WTC11 (cell line): Measurements from ENCODE around the gene CRACR2B.

ENCODE experiments used
- ZNF219 ChIP-seq: sonication (generic); formaldehyde crosslinking; IDR thresholded peaks from 2 replicates; pipeline ENCODE4 v1.8.0; 2023; ENCODE audit warnings: missing genetic modification reagents, mild to moderate bottlenecking, borderline replicate concordance
- TF ChIP-seq, protein P1 (sequence below): sonication (generic); formaldehyde crosslinking; IDR thresholded peaks from 2 replicates; pipeline ENCODE4 v1.8.1; 2023; ENCODE audit warnings: mild to moderate bottlenecking, missing genetic modification reagents

DNA sequence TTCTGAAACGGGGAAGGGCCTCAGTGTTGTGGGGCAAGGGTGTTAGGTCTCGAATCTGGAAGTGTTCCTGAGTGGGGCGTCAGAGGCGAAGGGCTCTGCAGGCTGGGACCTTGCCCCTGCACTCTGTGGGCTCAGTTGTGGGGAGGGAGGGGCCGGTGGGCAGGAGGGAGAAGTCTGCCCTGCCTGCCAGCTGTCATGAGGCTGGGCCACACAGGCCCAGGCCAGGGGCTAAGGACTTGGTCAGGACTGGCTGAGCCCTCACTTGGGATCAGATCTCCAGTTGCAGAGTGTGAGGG is at the start of gene CRACR2B:
- TF ChIP-seq, protein P1, sequence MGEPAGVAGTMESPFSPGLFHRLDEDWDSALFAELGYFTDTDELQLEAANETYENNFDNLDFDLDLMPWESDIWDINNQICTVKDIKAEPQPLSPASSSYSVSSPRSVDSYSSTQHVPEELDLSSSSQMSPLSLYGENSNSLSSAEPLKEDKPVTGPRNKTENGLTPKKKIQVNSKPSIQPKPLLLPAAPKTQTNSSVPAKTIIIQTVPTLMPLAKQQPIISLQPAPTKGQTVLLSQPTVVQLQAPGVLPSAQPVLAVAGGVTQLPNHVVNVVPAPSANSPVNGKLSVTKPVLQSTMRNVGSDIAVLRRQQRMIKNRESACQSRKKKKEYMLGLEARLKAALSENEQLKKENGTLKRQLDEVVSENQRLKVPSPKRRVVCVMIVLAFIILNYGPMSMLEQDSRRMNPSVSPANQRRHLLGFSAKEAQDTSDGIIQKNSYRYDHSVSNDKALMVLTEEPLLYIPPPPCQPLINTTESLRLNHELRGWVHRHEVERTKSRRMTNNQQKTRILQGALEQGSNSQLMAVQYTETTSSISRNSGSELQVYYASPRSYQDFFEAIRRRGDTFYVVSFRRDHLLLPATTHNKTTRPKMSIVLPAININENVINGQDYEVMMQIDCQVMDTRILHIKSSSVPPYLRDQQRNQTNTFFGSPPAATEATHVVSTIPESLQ (CRISPR knock-in tag), result no peak
- no peak for TF ChIP-seq ZNF219 (CRISPR knock-in tag)
